Mesangial cell (primary cell): ENCODE results near the gene AHSG. TPM values are rescaled to one million over a fixed set of nuclear protein-coding genes. Genes with fewer than 3 reads are reported as not detected.

Source experiments
- total RNA-seq: library from RNA; depleted of rRNA; stranded (reverse); fragments of >200 nt; gene quantifications from 2 replicates; pipeline ENCODE4 v1.2.3, GENCODE V29; 2015

The AHSG gene
- total RNA-seq: not detected in 2 replicates

GRCh38 chr3:186612721-186613636 is at the start of gene AHSG:
AHSG (plus strand) TSS chr3:186613060; CDS start chr3:186613142, 82 bp downstream.

GRCh38 chr3:186567072-186567921 is 45.6 kb upstream of the AHSG start, which contains the start of gene TBCCD1:
TBCCD1 (minus strand) TSS chr3:186567339; CDS start chr3:186564329, 3,010 bp downstream.

GRCh38 chr3:186570096-186570940 is 42.5 kb upstream of the AHSG start, which contains the start of gene DNAJB11:
DNAJB11 (plus strand) TSS chr3:186570720; CDS start chr3:186570898, 178 bp downstream.

GRCh38 chr3:186639778-186640472 is 27.1 kb downstream of the AHSG start, which contains the start of gene FETUB:
FETUB (plus strand) TSS chr3:186640399; CDS start chr3:186640461, 62 bp downstream.

GRCh38 chr3:186665625-186666188 is 52.8 kb downstream of the AHSG start, which contains the start of gene HRG:
HRG (plus strand) TSS chr3:186666014; CDS start chr3:186666032, 18 bp downstream.

Other genes starting within 250 kb of the AHSG start
- gene CRYGS, start 68.7 kb upstream of the AHSG start, total RNA-seq: 0.25 and 0.98 TPM in 2 replicates
- 10.0 and 14.2 TPM in 2 replicates for gene TBCCD1, start 45.7 kb upstream of the AHSG start, total RNA-seq
- gene DNAJB11, start 42.3 kb upstream of the AHSG start, total RNA-seq: 31.4 and 54.3 TPM in 2 replicates
- gene FETUB, start 27.3 kb downstream of the AHSG start, total RNA-seq: not detected in 2 replicates
- not detected in 2 replicates for gene HRG, start 53.0 kb downstream of the AHSG start, total RNA-seq
- not detected in 2 replicates for gene KNG1, start 104.3 kb downstream of the AHSG start, total RNA-seq
- gene EIF4A2, start 170.5 kb downstream of the AHSG start, total RNA-seq: 110 and 233 TPM in 2 replicates
- gene RFC4, start 193.4 kb downstream of the AHSG start, total RNA-seq: 7.5 and 49.0 TPM in 2 replicates
- gene ADIPOQ, start 229.7 kb downstream of the AHSG start, total RNA-seq: not detected in 2 replicates